HG02870 (cell line): ENCODE results near the gene ACSL5.
"Not testable (repeated sequence)": the region's sequence is repeated elsewhere in the genome, so short reads cannot be mapped to it uniquely, and the experiment has no call there.

Source experiments
- ATAC-seq: cut with Tn5 transposase; IDR thresholded peaks from one replicate; pipeline ENCODE4 v1.9.1; 2021; ENCODE audit warnings: mild to moderate bottlenecking, moderate library complexity; ENCODE audit not compliant: unreplicated experiment

The ACSL5 gene

GRCh38 chr10:112349521-112350085 is 24.3 kb upstream of the ACSL5 start:
- no peak for ATAC-seq

- no peak for ATAC-seq
Measured at GRCh38 chr10:112351146-112351545, 22.8 kb upstream of the ACSL5 start.

DNA sequence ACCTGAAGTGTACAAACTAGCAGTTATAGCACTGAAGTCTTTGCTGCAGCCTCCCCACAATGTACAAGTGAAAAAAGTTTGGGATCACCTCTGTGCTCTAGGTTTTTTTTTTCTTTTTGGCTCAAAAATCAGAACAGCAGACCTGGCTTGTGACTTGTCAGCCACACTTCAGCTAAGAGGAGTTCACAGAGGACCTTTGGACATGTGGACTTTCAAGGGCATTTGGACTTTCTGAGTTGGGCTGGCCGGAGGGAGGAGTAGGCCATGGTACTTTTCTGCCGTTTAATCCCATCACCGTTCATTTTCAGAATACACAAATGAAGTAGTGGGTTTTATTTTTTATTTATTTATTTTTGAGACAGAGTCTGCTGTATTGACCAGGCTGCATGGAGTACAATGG is 21.9 kb upstream of the ACSL5 start:
- ATAC-seq: no peak

- no peak for ATAC-seq
Measured at GRCh38 chr10:112353046-112353445, 20.9 kb upstream of the ACSL5 start.

DNA sequence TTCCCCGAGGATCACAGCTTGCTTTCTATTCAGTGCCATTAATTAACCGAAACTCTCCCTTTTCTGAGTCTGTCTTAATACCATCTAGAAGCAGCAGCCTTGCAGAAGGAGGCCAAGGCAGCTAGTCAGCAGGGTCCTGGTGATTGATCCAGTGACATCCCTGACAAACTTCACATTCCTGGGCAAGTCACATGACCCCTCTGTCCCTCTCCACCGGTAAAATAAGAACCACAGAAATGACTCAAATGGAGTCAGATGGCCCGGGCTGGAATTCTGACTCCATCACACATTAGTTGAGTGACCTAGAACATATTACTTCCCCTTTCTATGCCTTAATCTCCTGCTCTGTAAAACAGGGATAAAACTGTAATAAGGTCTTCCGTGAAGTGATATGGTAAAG is 17.2 kb upstream of the ACSL5 start:
- ATAC-seq: no peak

DNA sequence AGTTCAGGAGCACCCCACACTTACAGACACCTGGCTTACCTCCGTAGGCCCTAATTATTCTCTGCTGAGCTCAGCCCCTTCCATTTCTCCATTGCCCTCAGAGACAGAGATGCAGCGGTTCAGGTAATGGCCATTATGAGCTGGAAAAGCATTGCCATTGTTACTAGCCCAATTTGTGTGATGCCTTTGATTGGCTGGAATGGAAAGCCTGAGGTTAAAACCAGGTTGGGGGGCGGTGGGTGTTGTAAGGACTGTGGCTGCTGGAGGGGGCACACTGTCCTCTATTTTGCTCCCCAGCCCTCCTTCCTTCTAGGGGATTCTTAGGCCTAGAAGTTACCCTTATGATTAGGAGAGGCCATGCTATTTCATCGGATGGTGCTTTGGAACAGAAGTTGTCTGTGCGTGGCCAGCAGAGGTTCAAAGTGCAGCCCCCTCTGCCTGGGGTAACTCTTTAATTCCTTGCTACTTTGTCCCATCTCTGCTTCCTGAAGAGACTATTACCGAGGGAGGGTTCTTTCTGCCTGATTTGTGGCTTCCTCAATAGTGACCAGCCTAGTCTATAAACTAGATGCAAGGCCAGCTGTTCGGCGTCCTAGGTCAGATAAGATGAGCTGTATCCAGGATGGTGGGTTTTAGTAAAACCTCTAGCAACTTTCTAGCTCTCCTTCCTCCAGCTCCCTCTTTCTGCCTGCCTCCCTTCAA is 14.2 kb upstream of the ACSL5 start:
- ATAC-seq: no peak

- no peak for ATAC-seq
Measured at GRCh38 chr10:112360308-112361270, 13.3 kb upstream of the ACSL5 start.

DNA sequence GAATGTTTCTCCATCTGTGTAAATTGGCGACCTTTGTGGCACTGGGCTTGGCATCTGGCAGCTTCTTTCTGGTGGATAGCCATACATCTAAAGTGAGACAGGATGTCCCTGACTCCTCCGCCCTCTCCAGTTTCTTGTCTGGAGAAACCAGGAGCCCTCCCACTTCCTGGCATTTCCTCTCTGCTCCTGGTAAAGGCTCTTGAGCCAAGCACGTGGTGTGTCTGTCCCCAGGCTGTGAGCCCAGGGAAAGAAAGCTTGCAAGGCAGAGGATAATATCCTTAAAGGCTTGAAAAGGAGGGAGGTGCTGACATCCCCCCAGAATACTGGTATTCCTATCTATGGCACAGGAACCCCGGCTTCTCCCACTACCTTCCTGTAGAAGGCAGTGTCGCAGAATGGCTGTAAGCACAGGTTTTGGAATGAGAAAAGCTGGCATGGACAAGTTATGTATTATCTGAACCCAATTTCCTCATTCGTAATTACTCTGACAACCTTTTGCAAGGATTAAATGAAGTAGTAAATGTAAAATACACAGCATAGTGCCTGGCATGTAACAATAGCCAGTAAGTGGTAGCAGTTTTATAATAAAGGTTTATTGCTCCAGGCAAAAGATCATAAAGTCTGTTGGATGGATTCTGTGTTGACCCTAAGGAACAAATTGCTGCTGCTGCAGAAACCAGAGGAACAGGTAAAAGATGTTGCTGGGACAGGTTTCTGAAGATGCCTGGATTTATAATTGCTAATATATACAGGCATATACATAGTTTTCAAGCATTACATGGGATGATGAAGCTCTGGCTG is 11.8 kb upstream of the ACSL5 start:
- no peak for ATAC-seq

DNA sequence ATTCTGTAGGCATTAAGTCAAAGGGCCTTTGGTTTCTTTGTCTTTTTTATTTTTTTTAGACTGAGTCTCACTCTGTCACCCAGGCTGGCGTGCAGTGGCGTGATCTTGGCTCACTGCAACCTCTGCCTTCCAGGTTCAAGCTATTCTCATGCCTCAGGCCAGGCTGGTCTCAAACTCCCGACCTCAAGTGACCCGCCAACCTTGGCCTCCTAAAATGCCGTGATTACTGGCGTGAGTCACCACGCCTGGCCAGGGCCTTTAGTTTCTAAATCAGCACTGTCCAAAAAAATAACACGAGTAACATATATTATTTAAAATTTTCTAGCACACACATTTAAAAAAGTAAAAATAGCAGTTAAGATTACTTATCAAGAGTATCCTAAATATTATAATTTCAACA is 11.1 kb upstream of the ACSL5 start:
- ATAC-seq: no peak

- ATAC-seq: no peak
Measured at GRCh38 chr10:112363696-112364688, 9.9 kb upstream of the ACSL5 start.

DNA sequence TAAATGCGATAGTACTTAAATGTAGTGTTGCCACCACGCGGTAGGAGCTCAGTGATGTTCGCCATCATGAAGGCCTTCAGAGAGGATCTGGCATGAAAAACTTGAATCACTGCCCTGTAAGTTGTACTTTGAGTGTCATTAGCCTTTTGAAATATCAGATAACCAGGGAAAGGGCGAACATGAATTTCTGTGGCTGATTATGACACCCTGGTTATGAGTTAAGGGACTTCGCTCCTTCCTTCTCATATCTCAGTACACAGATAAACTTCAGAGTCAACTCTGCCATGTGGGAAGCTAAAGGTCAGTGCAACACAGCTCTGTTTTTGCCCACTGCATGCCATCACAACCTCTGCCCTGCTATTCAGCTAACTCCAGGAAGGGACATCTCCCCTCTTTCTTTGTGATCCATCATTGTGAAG is 8.9 kb upstream of the ACSL5 start:
- no peak for ATAC-seq

DNA sequence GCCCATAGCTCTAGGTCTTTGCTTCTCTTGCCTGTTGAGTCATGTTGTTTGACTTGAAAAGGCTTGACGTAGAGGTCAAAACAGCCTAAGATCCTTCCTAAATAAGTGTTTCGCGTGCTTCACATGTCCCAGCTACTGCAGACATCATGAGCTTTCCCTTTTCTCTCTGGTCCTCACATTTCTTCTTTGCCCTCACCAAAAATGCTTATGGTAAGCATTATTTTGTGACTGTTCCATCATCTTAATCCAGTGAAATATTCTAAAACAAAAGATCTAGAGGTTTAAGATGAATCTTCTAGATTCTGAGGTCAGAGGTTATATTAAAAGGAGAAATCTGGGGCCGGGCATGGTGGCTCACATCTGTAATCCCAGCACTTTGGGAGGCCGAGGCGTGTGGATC is 8.5 kb upstream of the ACSL5 start:
- ATAC-seq: no peak

DNA sequence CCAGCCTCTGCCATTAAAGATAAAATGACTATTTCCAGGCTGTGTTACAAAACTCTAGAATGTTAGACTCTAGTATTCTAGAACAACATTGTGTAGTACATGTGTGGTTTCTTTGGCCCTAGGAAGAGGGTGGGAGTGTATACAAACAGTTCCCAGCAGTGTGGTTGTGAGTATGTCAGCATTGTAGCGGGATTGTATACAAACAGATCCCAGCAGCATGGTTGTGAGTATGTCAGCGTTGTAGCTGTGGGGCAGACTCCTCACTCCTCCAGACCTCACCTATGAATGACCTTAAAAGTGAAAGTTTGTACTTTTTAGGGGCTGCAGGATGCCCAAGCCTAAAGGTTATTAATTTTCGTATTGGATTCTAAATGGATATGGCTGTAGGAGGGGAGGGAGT is 6.9 kb upstream of the ACSL5 start:
- no peak for ATAC-seq

DNA sequence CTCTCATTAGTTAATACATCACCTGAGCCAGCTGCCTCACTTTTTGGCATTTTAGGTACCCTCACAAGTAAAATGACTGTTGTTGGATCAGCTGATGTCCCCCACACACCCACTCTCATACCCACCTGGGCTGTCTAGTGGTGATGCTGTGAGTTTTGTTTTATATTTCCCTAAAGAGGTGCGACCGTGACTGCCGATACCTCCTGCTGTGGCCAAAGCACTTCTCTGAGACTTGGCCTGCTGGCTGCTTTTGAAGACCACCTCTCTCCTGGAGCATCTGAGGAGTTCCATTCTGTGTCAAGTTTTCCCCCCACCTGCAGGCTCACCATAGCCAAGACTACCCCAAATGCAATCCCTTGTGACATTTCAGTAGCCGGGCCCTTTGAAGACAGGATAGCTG is 6.4 kb upstream of the ACSL5 start:
- ATAC-seq: no peak

GRCh38 chr10:112369495-112370423 is 4.2 kb upstream of the ACSL5 start:
- ATAC-seq: peak; percentile 79

GRCh38 chr10:112370424-112370819 is 3.5 kb upstream of the ACSL5 start:
- no peak for ATAC-seq

DNA sequence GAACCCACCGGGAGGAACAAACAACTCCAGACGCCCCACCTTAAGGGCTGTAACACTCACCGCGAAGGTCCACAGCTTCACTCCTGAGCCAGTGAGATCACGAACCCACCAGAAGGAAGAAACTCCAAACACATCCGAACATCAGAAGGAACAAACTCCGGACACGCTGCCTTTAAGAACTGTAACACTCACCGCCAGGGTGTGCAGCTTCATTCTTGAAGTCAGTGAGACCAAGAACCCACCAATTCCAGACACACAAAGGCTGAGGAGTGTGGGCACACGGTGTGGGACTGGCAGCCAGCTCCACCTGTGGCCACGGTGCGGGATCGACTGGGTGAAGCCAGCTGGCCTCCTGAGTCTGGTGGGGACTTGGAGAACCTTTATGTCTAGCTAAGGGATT is 2.6 kb upstream of the ACSL5 start:
- ATAC-seq: not testable (repeated sequence)

DNA sequence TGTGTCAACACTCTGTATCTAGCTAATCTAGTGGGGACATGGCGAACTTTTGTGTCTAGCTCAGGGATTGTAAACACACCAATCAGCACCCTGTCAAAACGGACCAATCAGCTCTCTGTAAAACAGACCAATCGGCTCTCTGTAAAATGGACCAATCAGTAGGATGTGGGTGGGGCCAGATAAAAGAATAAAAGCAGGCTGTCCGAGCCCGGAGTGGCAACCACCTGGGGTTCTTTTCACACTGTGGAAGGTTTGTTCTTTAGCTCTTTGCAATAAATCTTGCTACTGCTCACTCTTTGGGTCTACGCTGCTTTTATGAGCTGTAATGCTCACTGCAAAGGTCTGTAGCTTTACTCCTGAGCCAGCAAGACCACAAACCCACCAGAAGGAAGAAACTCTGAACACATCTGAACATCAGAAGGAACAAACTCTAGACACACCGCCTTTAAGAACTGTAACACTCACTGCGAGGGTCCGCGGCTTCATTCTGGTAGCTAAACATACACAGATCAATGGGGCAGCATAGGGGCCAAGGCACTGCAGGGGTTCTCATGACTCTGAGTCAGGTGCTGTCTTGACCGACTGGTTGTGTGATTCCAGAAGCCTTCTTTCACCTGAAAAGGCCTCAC is 1.6 kb upstream of the ACSL5 start:
- ATAC-seq: not testable (repeated sequence)
